Endodermal cell (in vitro differentiated cells): ENCODE measurements around the gene OR4D2. TPM values are rescaled to one million over a fixed set of nuclear protein-coding genes. Genes with fewer than 3 reads are reported as not detected.
"Not testable (repeated sequence)": the region's sequence is repeated elsewhere in the genome, so short reads cannot be mapped to it uniquely, and the experiment has no call there.

Source experiments
- DNase-seq: peaks from one replicate; pipeline ENCODE4 v3.0.0-alpha.2; 2017
- H3K27ac ChIP-seq: 2 replicates; pipeline ENCODE4 v1.5.1; 2013; ENCODE audit warnings: mild to moderate bottlenecking, low read depth, low read length, moderate library complexity
- H3K27me3 ChIP-seq: 2 replicates; pipeline ENCODE4 v1.6.1; 2013; ENCODE audit warnings: mild to moderate bottlenecking, low read length, moderate library complexity; ENCODE audit not compliant: insufficient read depth, control insufficient read depth, poor library complexity, severe bottlenecking
- H3K36me3 ChIP-seq: 2 replicates; pipeline ENCODE4 v1.7.0; 2013; ENCODE audit warnings: mild to moderate bottlenecking, low read length, moderate library complexity; ENCODE audit not compliant: control insufficient read depth, insufficient read depth
- H3K4me1 ChIP-seq: one replicate; pipeline ENCODE4 v1.7.0; 2013; ENCODE audit warnings: low read length; ENCODE audit not compliant: control insufficient read depth, insufficient read depth
- H3K4me3 ChIP-seq: 2 replicates; pipeline ENCODE4 v1.5.1; 2013; ENCODE audit warnings: mild to moderate bottlenecking, low read length, moderate library complexity
- H3K9ac ChIP-seq: 2 replicates; pipeline ENCODE4 v1.6.1; 2013; ENCODE audit warnings: mild to moderate bottlenecking, low read length, moderate library complexity; ENCODE audit not compliant: poor library complexity, severe bottlenecking; ENCODE audit errors: extremely low read depth
- H3K9me3 ChIP-seq: 2 replicates; pipeline ENCODE4 v1.6.1; 2013; ENCODE audit warnings: mild to moderate bottlenecking, low read length, moderate library complexity; ENCODE audit not compliant: control insufficient read depth
- H3K27ac Mint-ChIP-seq: 2 replicates; pipeline ENCODE4 v1.8.0; 2020; ENCODE audit warnings: mixed read lengths
- H3K27me3 Mint-ChIP-seq: 2 replicates; pipeline ENCODE4 v1.8.0; 2021; ENCODE audit warnings: mild to moderate bottlenecking, mixed read lengths; ENCODE audit not compliant: insufficient read depth
- H3K36me3 Mint-ChIP-seq: 2 replicates; pipeline ENCODE4 v1.8.0; 2020; ENCODE audit warnings: low read depth, mixed read lengths
- H3K4me1 Mint-ChIP-seq: 2 replicates; pipeline ENCODE4 v1.8.0; 2020; ENCODE audit warnings: mixed read lengths
- H3K4me3 Mint-ChIP-seq: 2 replicates; pipeline ENCODE4 v1.8.0; 2020; ENCODE audit warnings: mild to moderate bottlenecking, moderate library complexity, mixed read lengths
- H3K9me3 Mint-ChIP-seq: 2 replicates; pipeline ENCODE4 v1.8.0; 2020; ENCODE audit warnings: mild to moderate bottlenecking, mixed read lengths
- CTCF ChIP-seq: fragments of 200-600 bp; sonication (generic); conservative IDR thresholded peaks from 2 replicates; pipeline ENCODE4 v1.5.0; 2021; ENCODE audit warnings: antibody characterized with exemption, mild to moderate bottlenecking
- WGBS, 2 experiments: methylation state at CpG; one replicate each; pipeline versions ENCODE4 v1.1.5 to v1.1.7; 2013; ENCODE audit warnings: missing lambda C conversion rate in 2 of 2, mixed read lengths in 1 of 2; ENCODE audit not compliant: insufficient coverage in 1 of 2, insufficient read length in 1 of 2; 5-methylcytosine and 5-hydroxymethylcytosine counted together
- total RNA-seq, 2 donors: library from RNA; stranded (reverse); fragmentation: NEBNext Ultra II Directional in 1 of 2; extraction: Animal tissue kit (Norgen Biotek cat#: 25700) in 1 of 2; gene quantifications; 2 replicates in 1 of 2; 3 replicates in 1 of 2; pipeline ENCODE4 v1.2.1, GENCODE V29; 2021

OR4D2 gene
- total RNA-seq, 2 donors from 2014 or later = not detected

- H3K4me1 ChIP-seq = no peaks in the 10 kb centered on the region
- H3K36me3 ChIP-seq = no peaks in the 10 kb centered on the region
- 31 to 48% methylated on average over 6 to 8 of the region's 8 CpGs for WGBS, 2 experiments
- DNase-seq = peak; percentile 74
- no peak overlapping the region for H3K27ac Mint-ChIP-seq
- H3K9ac ChIP-seq = no peak overlapping the region
- no peak overlapping the region for H3K4me3 Mint-ChIP-seq
- peaks cover 5% of the 10 kb centered on the region for H3K9me3 Mint-ChIP-seq
- no peaks in the 10 kb centered on the region for H3K9me3 ChIP-seq
- H3K36me3 Mint-ChIP-seq = no peaks in the 10 kb centered on the region
- peak; percentile 76 for TF ChIP-seq CTCF
- H3K4me3 ChIP-seq = no peak overlapping the region
- H3K27ac ChIP-seq = no peak overlapping the region
- H3K27me3 Mint-ChIP-seq = peaks cover 38% of the 10 kb centered on the region
- peaks cover 46% of the 10 kb centered on the region for H3K27me3 ChIP-seq
- H3K4me1 Mint-ChIP-seq = peaks cover 3% of the 10 kb centered on the region
Measured at GRCh38 chr17:58136669-58137279, 30.0 kb upstream of the OR4D2 start.

GRCh38 chr17:58141505-58141904 lies 25.3 kb upstream of the OR4D2 start:
- TF ChIP-seq CTCF = no peak
- H3K27me3 Mint-ChIP-seq = peaks cover 19% of the 10 kb centered on the region
- WGBS, 2 experiments = 86% methylated on average over 4 of the region's 5 CpGs; no CpG with 5 or more reads in 1 of the 2 experiments

GRCh38 chr17:58143335-58143734 lies 23.4 kb upstream of the OR4D2 start:
- not testable (repeated sequence) for H3K27ac ChIP-seq, H3K4me1 Mint-ChIP-seq, DNase-seq, H3K9ac ChIP-seq, H3K36me3 ChIP-seq, H3K27ac Mint-ChIP-seq, H3K4me3 ChIP-seq, H3K36me3 Mint-ChIP-seq, H3K4me3 Mint-ChIP-seq, H3K4me1 ChIP-seq
- H3K9me3 ChIP-seq = peaks cover 18% of the 10 kb centered on the region
- peaks cover 24% of the 10 kb centered on the region for H3K9me3 Mint-ChIP-seq
- peaks cover 20% of the 10 kb centered on the region for H3K27me3 ChIP-seq
- peaks cover 29% of the 10 kb centered on the region for H3K27me3 Mint-ChIP-seq
- no CpG with 5 or more reads among the region's 4 CpGs for WGBS, 2 experiments

More at GRCh38 chr17:58141505-58141904, 25.3 kb upstream of the OR4D2 start:
- H3K4me1 Mint-ChIP-seq = peaks cover 2% of the 10 kb centered on the region
- no peak overlapping the region for H3K4me3 Mint-ChIP-seq
- Histone ChIP-seq H3K4me3 (no peak overlapping the region), H3K27ac (no peak overlapping the region), H3K4me1 (no peaks in the 10 kb centered on the region), H3K27me3 (peaks cover 17% of the 10 kb centered on the region), H3K9me3 (peaks cover 18% of the 10 kb centered on the region), H3K9ac (no peak overlapping the region), H3K36me3 (no peaks in the 10 kb centered on the region)
- H3K9me3 Mint-ChIP-seq = peaks cover 24% of the 10 kb centered on the region
- H3K36me3 Mint-ChIP-seq = no peaks in the 10 kb centered on the region
- H3K27ac Mint-ChIP-seq = no peak overlapping the region
- no peak for DNase-seq

- Mint-ChIP-seq H3K9me3 (peaks cover 24% of the 10 kb centered on the region), H3K4me1 (no peaks in the 10 kb centered on the region), H3K27me3 (peaks cover 37% of the 10 kb centered on the region), H3K36me3 (no peaks in the 10 kb centered on the region), H3K4me3 (no peak overlapping the region), H3K27ac (no peak overlapping the region)
- no peaks in the 10 kb centered on the region for H3K36me3 ChIP-seq
- no peak for TF ChIP-seq CTCF
- H3K4me1 ChIP-seq = no peaks in the 10 kb centered on the region
- no peak overlapping the region for H3K9ac ChIP-seq
- no peak for DNase-seq
- no peak overlapping the region for H3K4me3 ChIP-seq
- peaks cover 30% of the 10 kb centered on the region for H3K27me3 ChIP-seq
- H3K27ac ChIP-seq = no peak overlapping the region
- H3K9me3 ChIP-seq = peaks cover 18% of the 10 kb centered on the region
- WGBS, 2 experiments = 86 to 88% methylated on average over 1 of the region's 1 CpG
Measured at GRCh38 chr17:58144801-58145200, 22.0 kb upstream of the OR4D2 start.
